ENCODE data around the gene ITGB3BP.
"Not testable (repeated sequence)": the region's sequence is repeated elsewhere in the genome, so short reads cannot be mapped to it uniquely, and the experiment has no call there.

Gene ITGB3BP

GRCh38 chr1:63522891-63523728, at the start of gene ITGB3BP, which contains the start of gene EFCAB7:
Gene ITGB3BP (minus strand): TSS chr1:63523225. CDS start chr1:63523133, 92 bp downstream.
Gene EFCAB7 (plus strand): TSS chr1:63523525. CDS start chr1:63525573, 2,048 bp downstream.
- peak; percentile 82 to 83 for DNase-seq

GRCh38 chr1:63572686-63573085, 49.7 kb upstream of the ITGB3BP start:
- not testable (repeated sequence) for DNase-seq

- DNase-seq: no peak
Measured at GRCh38 chr1:63569640-63570316, 46.8 kb upstream of the ITGB3BP start.

GRCh38 chr1:63569068-63569467, 46.0 kb upstream of the ITGB3BP start:
- DNase-seq: no peak

- no peak for DNase-seq
Measured at GRCh38 chr1:63563745-63564144, 40.7 kb upstream of the ITGB3BP start.

GRCh38 chr1:63559357-63559756, 36.3 kb upstream of the ITGB3BP start:
- DNase-seq: no peak

GRCh38 chr1:63557365-63557987, 34.5 kb upstream of the ITGB3BP start:
- peak in 1 of 2 donors; percentile 7 for DNase-seq

GRCh38 chr1:63555480-63555879, 32.5 kb upstream of the ITGB3BP start:
- DNase-seq: no peak

GRCh38 chr1:63548877-63549276, 25.9 kb upstream of the ITGB3BP start:
- peak in 1 of 2 donors; percentile 7 for DNase-seq

GRCh38 chr1:63548303-63548702, 25.3 kb upstream of the ITGB3BP start:
- no peak for DNase-seq

- DNase-seq: no peak
Measured at GRCh38 chr1:63547621-63548294, 24.7 kb upstream of the ITGB3BP start.

GRCh38 chr1:63545780-63546179, 22.8 kb upstream of the ITGB3BP start:
- no peak for DNase-seq

GRCh38 chr1:63537940-63538339, 14.9 kb upstream of the ITGB3BP start:
- DNase-seq: peak in 1 of 2 donors; percentile 13

- no peak for DNase-seq
Measured at GRCh38 chr1:63537006-63537405, 14.0 kb upstream of the ITGB3BP start.

GRCh38 chr1:63534406-63534805, 11.4 kb upstream of the ITGB3BP start:
- no peak for DNase-seq

GRCh38 chr1:63533931-63534330, 10.9 kb upstream of the ITGB3BP start:
- DNase-seq: no peak

- DNase-seq: no peak
Measured at GRCh38 chr1:63532727-63533126, 9.7 kb upstream of the ITGB3BP start.

- DNase-seq: no peak
Measured at GRCh38 chr1:63524201-63524600, 1.2 kb upstream of the ITGB3BP start.

GRCh38 chr1:63523738-63524137, 713 bp upstream of the ITGB3BP start:
- DNase-seq: no peak

GRCh38 chr1:63516629-63517028, 6.4 kb downstream of the ITGB3BP start:
- no peak for DNase-seq

- DNase-seq: no peak
Measured at GRCh38 chr1:63512584-63512983, 10.4 kb downstream of the ITGB3BP start.

GRCh38 chr1:63509718-63510117, 13.3 kb downstream of the ITGB3BP start:
- no peak for DNase-seq

- no peak for DNase-seq
Measured at GRCh38 chr1:63506782-63507181, 16.2 kb downstream of the ITGB3BP start.

Data from CD4-positive, alpha-beta T cell treated with Interleukin-1 beta for 1 hour (primary cell).